PC-3 (cell line): Measurements from ENCODE around the gene SERBP1. TPM values are rescaled to one million over a fixed set of nuclear protein-coding genes. Genes with fewer than 3 reads are reported as not detected.

Experiments used
- ATAC-seq: fragments of 200-7000 bp; cut with Tn5 transposase; 2 replicates; pipeline ENCODE4 v1.9.1; 2020; ENCODE audit warnings: mild to moderate bottlenecking, moderate library complexity
- BruUV-seq: library from RNA; stranded (reverse); fragments of 400-500 nt; replicated peaks from 2 replicates; lab custom pipeline; 2021; lab: Mats Ljungman, UMichigan
- CTCF ChIA-PET: fragments of 300-600 bp; sonication (Branson Sonifier 250); formaldehyde crosslinking; loops from one replicate; lab custom pipeline; 2022; ENCODE audit warnings: antibody characterized with exemption; lab: Charles Lee
- POLR2A ChIA-PET: fragments of 300-600 bp; sonication (Branson Sonifier 250); formaldehyde crosslinking; loops from one replicate; lab custom pipeline; 2022; ENCODE audit warnings: antibody characterized with exemption; ENCODE audit not compliant: unreplicated experiment; lab: Charles Lee
- DNase-seq: peaks from one replicate; pipeline ENCODE4 v3.0.0-alpha.2; 2015
- H2AFZ ChIP-seq: fragments of 300-600 bp; sonication (generic); 2 replicates; pipeline ENCODE4 v1.6.0; 2016; ENCODE audit warnings: antibody characterized with exemption, low read length
- H3F3A ChIP-seq: fragments of 300-600 bp; sonication (generic); one replicate; pipeline ENCODE4 v1.6.0; 2017; ENCODE audit warnings: antibody characterized with exemption, low read length, control low read depth, mild to moderate bottlenecking; ENCODE audit not compliant: unreplicated experiment
- H3K27ac ChIP-seq: fragments of 300-600 bp; sonication (generic); 2 replicates; pipeline ENCODE4 v1.5.1; 2016; ENCODE audit warnings: mild to moderate bottlenecking, low read length
- H3K27me3 ChIP-seq: fragments of 300-600 bp; sonication (generic); 2 replicates; pipeline ENCODE4 v1.6.1; 2016; ENCODE audit warnings: low read length, mixed read lengths
- H3K36me3 ChIP-seq: fragments of 300-600 bp; sonication (generic); 2 replicates; pipeline ENCODE4 v1.6.1; 2016; ENCODE audit warnings: low read depth, mixed run types, low read length, mixed read lengths
- H3K4me1 ChIP-seq: fragments of 300-600 bp; sonication (generic); 2 replicates; pipeline ENCODE4 v1.5.1; 2016; ENCODE audit warnings: low read length; ENCODE audit not compliant: insufficient read depth
- H3K4me2 ChIP-seq: fragments of 300-600 bp; sonication (generic); 2 replicates; pipeline ENCODE4 v1.6.0; 2016; ENCODE audit warnings: low read length
- H3K4me3 ChIP-seq: fragments of 300-600 bp; sonication (generic); 2 replicates; pipeline ENCODE4 v1.5.1; 2016; ENCODE audit warnings: mild to moderate bottlenecking, low read length, mixed read lengths
- H3K79me2 ChIP-seq: fragments of 300-600 bp; sonication (generic); 2 replicates; pipeline ENCODE4 v1.6.1; 2017; ENCODE audit warnings: low read length, mixed read lengths
- H3K9ac ChIP-seq: fragments of 300-600 bp; sonication (generic); 2 replicates; pipeline ENCODE4 v1.6.0; 2016; ENCODE audit warnings: mild to moderate bottlenecking, low read length
- H3K9me2 ChIP-seq: fragments of 300-600 bp; sonication (generic); replicated peaks from 2 replicates; pipeline ENCODE4 v1.6.1; 2016; ENCODE audit warnings: mixed run types, low read length, mixed read lengths
- H3K9me3 ChIP-seq: fragments of 300-600 bp; sonication (generic); 2 replicates; pipeline ENCODE4 v1.6.1; 2016; ENCODE audit warnings: low read length, mixed read lengths
- H4K20me1 ChIP-seq: fragments of 300-600 bp; sonication (generic); 2 replicates; pipeline ENCODE4 v1.6.1; 2016; ENCODE audit warnings: low read length, mixed read lengths
- EZH2 ChIP-seq: fragments of 300-600 bp; sonication (generic); IDR thresholded peaks from one replicate; pipeline ENCODE4 v1.6.1; 2017; ENCODE audit warnings: antibody characterized with exemption, mild to moderate bottlenecking, low read length; ENCODE audit not compliant: unreplicated experiment
- EZH2phosphoT487 ChIP-seq: fragments of 300-600 bp; sonication (generic); IDR thresholded peaks from 2 replicates; pipeline ENCODE4 v1.6.1; 2018; ENCODE audit warnings: mild to moderate bottlenecking, antibody characterized with exemption, low read length, borderline replicate concordance
- intact Hi-C: fragments of 100-400 bp; cut with micrococcal nuclease; formaldehyde crosslinking; loops from 2 replicates; pipeline ENCODE4 v1.9.0; 2023
- total RNA-seq: library from RNA; depleted of rRNA; stranded (reverse); fragments of >200 nt; gene quantifications from 2 replicates; pipeline ENCODE4 v1.2.3, GENCODE V29; 2014
- TF ChIP-seq, protein P1 (sequence below): fragments of 300-600 bp; sonication (generic); conservative IDR thresholded peaks from 2 replicates; pipeline ENCODE4 v1.5.1; 2017; ENCODE audit warnings: antibody characterized with exemption, low read depth, mild to moderate bottlenecking, low read length

SERBP1 gene
- total RNA-seq, 1 experiment from 2014 or later = 256 TPM

GRCh38 chr1:67407498-67407897 lies 22.7 kb downstream of the SERBP1 start:
- no peak for TF ChIP-seq EZH2phosphoT487
- TF ChIP-seq, protein P1, sequence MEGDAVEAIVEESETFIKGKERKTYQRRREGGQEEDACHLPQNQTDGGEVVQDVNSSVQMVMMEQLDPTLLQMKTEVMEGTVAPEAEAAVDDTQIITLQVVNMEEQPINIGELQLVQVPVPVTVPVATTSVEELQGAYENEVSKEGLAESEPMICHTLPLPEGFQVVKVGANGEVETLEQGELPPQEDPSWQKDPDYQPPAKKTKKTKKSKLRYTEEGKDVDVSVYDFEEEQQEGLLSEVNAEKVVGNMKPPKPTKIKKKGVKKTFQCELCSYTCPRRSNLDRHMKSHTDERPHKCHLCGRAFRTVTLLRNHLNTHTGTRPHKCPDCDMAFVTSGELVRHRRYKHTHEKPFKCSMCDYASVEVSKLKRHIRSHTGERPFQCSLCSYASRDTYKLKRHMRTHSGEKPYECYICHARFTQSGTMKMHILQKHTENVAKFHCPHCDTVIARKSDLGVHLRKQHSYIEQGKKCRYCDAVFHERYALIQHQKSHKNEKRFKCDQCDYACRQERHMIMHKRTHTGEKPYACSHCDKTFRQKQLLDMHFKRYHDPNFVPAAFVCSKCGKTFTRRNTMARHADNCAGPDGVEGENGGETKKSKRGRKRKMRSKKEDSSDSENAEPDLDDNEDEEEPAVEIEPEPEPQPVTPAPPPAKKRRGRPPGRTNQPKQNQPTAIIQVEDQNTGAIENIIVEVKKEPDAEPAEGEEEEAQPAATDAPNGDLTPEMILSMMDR = no peak
- H2AFZ ChIP-seq = no peak overlapping the region
- ATAC-seq (no peak), DNase-seq (no peak)
- H3K9me3 ChIP-seq = no peaks in the 10 kb centered on the region
- H3K4me2 ChIP-seq = no peak overlapping the region
- H3F3A ChIP-seq = no peaks in the 10 kb centered on the region
- H3K4me3 ChIP-seq = no peak overlapping the region
- peaks cover 55% of the 10 kb centered on the region for H3K36me3 ChIP-seq
- POLR2A ChIA-PET = no interaction called here
- no peaks in the 10 kb centered on the region for H3K4me1 ChIP-seq
- CTCF ChIA-PET = no interaction called here
- H4K20me1 ChIP-seq = peaks cover 14% of the 10 kb centered on the region
- H3K9me2 ChIP-seq = no peaks in the 10 kb centered on the region
- H3K27ac ChIP-seq = no peak overlapping the region
- peaks cover 16% of the 10 kb centered on the region; the same call in 1 of the 2 replicates for H3K79me2 ChIP-seq
- no TSS peak for BruUV-seq
- intact Hi-C loops = no loop called here
- no peak overlapping the region for H3K9ac ChIP-seq
- H3K27me3 ChIP-seq = no peaks in the 10 kb centered on the region

- no peaks in the 10 kb centered on the region for H3K27me3 ChIP-seq
- no TSS peak for BruUV-seq
- intact Hi-C loops = no loop called here
- H3K36me3 ChIP-seq = peaks cover 38% of the 10 kb centered on the region
- peaks cover 7% of the 10 kb centered on the region for H4K20me1 ChIP-seq
- DNase-seq (no peak), ATAC-seq (no peak)
- H3K9me3 ChIP-seq = no peaks in the 10 kb centered on the region
- no peaks in the 10 kb centered on the region for H3K9me2 ChIP-seq
- no peak overlapping the region for H3K9ac ChIP-seq
- H3K27ac ChIP-seq = no peak overlapping the region
- POLR2A ChIA-PET = no interaction called here
- no peak overlapping the region for H2AFZ ChIP-seq
- TF ChIP-seq EZH2phosphoT487 (no peak), EZH2 (no peak)
- TF ChIP-seq, protein P1 = no peak
- peaks cover 8% of the 10 kb centered on the region; the same call in 1 of the 2 replicates for H3K79me2 ChIP-seq
- H3F3A ChIP-seq = no peaks in the 10 kb centered on the region
- peaks cover 2% of the 10 kb centered on the region for H3K4me1 ChIP-seq
- no peak overlapping the region for H3K4me3 ChIP-seq
- no peak overlapping the region for H3K4me2 ChIP-seq
- CTCF ChIA-PET = no interaction called here
Measured at GRCh38 chr1:67405473-67406245, 24.5 kb downstream of the SERBP1 start.

GRCh38 chr1:67404212-67404620 lies 26.0 kb downstream of the SERBP1 start:
- Histone ChIP-seq H3K36me3 (peaks cover 25% of the 10 kb centered on the region), H2AFZ (no peak overlapping the region), H3K4me3 (no peak overlapping the region), H3K27me3 (no peaks in the 10 kb centered on the region), H3K27ac (no peak overlapping the region), H3K4me1 (peaks cover 11% of the 10 kb centered on the region), H3K4me2 (no peak overlapping the region), H3F3A (no peaks in the 10 kb centered on the region), H3K79me2 (no peaks in the 10 kb centered on the region), H4K20me1 (no peaks in the 10 kb centered on the region), H3K9me3 (no peaks in the 10 kb centered on the region), H3K9me2 (no peaks in the 10 kb centered on the region), H3K9ac (no peak overlapping the region)
- POLR2A ChIA-PET = no interaction called here
- no peak for TF ChIP-seq EZH2phosphoT487
- TF ChIP-seq, protein P1 = no peak
- no peak for TF ChIP-seq EZH2
- intact Hi-C loops = no loop called here
- ATAC-seq = no peak
- BruUV-seq = no TSS peak
- no peak for DNase-seq
- CTCF ChIA-PET = no interaction called here
